CD4-positive, alpha-beta T cell treated with Interleukin-21 for 1 hour (primary cell): ENCODE results near the gene PDZK1.
A peak's percentile ranks its signal among the peaks of the same experiment; 100 is the strongest.
"Not testable (repeated sequence)": the region's sequence is repeated elsewhere in the genome, so short reads cannot be mapped to it uniquely, and the experiment has no call there.

ENCODE experiments used
- DNase-seq: peaks from one replicate; pipeline ENCODE4 v3.0.0-alpha.2; 2020

The PDZK1 gene

DNA sequence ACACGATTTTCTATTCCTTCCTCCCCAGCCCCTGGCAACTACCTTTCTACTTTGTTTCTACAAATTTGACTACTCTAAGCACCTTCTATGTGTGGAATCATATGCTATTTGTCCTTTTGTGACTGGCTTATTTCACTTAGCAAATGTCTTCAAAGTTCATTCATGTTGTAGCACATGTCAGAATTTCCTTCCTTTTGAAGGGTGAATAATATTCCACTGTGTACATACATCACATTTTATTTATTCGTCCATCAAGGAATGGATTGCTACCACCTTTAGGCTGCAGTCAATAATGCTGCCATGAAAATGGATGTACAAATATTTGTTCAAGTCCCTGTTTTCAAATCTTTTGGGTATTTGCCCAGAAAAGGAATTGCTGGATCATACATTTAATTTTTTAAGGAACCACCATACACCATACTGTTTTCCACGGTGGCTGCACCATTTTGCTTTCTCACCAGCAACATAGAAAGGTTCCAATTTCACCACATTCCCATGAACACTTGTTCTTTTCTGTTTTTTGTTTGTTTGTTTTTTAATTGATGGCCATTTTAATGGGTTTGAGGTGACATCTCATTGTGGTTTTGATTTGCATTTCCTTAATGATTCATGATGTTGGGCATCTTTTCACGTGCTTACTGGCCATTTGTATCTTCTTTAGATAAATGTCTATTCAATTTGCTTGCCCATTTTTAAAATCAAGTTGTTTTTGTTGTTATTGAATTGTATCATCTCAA lies 3.3 kb upstream of the PDZK1 start:
- DNase-seq: no peak

DNA sequence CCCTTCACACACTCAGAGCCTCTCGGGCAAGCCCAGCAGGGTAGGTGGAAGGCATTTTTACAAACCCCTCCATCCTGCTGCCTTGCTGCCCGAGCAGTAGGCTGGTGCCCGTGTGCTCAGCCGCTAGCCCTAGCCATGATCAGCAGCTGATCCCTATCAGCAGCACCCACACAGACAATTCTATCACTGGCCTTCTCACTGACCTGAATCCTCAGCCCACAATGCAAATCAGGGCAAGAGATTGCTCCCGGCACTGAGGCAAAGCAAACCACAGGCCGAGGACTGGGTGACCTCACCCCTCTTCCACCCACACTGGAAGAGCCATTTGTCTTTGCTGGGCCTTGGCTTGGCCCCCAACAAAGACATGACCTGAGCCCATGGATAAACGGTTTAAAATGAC lies 895 bp upstream of the PDZK1 start:
- DNase-seq: no peak

DNA sequence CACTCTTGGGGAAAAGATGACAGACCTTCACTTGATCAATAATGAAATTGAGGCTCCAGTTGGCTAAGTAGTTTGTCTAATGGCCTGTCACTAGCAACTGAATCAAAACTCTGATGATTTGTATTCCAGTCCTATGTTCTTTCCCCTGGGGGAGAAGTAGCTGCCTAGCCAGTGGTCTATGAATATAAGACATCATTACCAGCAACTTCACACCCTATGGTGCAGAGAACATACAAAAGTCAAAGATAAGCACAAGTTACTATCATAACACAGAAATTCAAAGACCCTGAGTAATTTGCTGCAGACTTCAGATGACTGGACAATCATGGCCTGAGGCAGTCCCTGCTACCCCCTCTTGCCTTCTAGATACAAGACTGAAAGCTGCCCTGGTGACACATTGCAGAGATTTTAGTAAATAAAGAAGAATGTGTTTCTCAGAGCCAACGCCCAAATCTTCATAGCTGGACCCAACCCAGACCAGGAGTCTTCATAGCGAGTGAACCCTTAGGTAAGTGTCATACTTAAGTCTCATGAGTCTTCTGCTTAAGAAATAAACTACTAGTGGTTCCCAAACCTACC lies 993 bp downstream of the PDZK1 start:
- no peak for DNase-seq

DNA sequence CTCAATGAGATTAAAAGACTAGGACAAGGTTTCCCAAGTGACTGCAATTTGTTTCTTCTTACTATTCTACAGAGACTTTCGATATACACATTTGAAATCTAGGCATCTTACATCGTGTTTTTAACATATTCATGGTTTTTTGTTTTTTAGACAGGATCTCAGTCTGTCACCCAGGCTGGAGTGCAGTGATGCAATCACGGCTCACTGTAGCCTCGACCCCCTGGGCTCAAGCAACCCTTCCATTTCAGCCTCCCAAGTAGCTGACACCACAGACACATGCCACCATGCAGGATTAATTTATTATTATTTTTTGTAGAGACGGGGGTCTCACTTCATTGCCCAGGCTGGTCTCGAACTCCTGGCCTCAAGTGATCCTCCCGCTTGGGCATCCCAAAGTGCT lies 1.5 kb downstream of the PDZK1 start:
- no peak for DNase-seq

DNA sequence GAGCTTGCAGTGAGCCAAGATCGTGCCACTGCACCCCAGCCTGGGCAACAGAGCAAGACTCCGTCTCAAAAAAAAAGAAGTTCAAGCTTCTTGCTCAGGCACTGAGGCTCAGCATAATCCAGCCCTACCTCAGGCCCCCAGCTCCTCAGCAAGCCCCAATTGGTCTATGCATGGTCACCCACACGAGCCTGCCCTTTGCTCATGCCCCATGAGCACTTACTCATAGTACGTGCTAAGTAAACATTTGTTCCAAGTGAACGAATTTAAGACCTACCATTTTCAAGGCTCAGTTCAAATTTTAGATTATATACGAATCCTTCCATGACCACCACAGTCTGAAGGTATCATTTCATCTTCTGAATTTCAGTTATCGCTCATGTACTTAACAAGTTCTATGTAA lies 4.3 kb downstream of the PDZK1 start:
- no peak for DNase-seq

DNA sequence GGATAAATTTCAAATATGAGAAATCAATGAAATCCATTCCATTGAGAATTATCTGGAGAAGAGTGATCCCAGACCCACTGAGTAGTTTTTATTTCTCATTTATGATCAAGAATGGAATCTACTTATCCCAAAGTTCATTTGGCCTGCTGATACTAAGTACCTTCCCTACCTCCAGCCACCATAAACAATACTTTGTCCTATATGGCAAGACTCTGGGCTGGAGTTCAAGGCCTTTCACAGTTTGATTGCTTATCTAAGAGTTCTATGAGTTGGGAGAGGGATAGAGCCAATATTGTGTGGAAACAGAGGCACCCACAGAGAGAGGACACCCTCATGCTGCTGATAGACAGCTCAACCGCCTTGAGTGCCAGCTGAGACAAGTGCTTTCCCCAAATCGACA lies 5.1 kb downstream of the PDZK1 start:
- DNase-seq: no peak

DNA sequence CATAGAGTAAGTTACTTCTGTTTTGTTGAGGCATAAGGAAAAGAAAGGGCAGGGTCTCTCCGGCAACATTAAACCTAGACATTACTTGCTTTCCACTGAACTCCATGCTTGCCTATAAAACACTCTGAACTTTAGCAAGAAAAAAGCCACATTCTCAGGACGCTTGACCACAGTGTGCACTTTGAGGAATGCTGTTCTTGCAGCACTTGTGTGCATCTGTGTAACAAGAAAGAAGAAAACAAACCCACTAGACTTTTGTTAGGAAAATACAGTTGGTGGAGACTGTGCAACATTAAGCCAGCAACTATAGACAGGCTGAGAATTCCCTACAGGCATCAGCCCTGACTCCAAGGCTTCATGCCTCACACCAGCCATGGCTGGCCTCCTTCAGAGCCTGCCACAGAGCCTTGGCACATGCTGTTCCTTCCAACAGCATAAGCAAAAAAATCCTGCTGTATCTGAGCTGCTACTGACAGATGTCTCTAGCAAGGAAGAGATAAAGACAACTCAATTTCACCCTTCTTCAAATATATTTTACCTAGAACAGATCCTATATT lies 5.8 kb downstream of the PDZK1 start:
- DNase-seq: no peak

DNA sequence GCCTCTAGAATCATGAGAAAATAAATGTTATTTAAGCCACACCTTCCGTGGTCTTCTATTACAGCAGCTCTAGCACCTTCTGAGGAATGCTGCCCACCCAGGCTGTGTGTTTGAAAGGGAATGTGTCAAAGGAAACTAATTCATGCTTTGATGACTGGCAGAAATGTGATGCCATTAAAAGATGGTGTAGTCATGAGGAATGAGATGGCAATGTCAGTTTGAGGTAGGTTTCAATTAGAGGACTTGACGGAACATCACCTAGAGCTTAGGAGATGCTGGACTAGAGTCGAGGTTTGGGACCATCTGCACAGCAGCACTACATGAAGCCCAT lies 10.6 kb downstream of the PDZK1 start:
- no peak for DNase-seq

DNA sequence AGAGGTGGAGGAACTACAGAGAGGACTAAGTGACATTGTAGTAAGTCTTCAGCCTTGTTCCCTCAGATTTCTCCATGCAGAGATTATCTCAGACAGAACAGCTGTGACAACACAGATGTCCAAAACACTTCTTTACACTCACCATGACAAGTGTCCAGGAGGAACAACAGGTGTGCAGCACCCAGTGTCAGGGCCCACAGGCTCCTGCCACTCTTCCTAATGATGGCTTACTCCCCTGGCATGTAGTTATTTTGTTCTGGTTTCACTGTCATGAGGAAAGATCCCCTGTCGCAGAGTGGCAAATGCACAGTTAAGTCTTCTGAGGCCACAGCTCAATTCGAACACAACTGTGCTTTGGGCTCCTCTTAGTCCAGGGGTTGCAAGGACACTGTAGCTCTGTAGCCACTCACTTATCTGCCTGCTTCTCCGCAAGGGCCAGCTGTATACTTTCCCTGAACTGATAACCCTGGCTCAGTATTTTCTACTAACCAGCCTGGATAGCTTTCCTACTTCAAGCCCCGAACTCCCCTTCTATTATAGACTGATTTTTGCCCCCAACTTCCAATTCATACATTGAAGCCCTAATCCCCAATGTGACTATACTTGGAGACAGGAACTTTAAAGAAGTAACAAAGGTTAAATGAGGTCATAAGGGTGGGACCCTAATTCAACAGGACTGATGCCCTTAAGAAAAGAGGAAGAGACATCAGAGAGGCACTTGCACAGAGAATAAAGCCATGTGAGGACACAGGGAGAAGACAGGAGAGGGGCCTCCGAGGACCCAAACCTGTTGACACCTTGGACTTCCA lies 11.1 kb downstream of the PDZK1 start:
- DNase-seq: no peak

DNA sequence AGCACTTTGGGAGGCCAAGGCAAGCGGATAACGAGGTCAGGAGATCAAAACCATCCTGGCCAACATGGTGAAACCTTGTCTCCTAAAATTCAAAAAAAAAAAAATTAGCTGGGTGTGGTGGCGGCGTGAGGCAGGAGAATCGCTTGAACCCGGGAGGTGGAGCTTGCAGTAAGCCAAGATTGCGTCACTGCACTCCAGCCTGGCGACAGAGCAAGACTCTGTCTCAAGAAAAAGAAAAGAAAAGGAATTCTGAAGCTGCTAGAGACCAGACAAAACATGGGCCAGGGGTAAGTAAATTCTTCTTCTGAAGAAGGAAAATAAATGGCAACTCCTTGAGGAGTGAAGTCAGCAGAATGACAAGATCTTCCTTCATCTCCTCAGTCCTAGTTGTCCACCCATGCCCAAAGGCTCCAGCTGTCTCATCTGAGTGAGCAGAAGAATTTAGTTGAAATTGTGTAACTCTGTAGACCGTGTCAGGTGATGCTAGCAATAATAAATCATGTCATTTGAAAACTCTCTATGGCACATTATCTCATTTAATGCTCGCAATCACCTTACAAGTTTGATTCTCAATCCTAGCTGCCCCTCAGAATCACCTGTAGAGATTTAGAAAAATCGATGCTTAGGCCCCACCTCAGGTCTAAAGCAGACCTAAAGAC lies 14.3 kb downstream of the PDZK1 start:
- DNase-seq: no peak

DNA sequence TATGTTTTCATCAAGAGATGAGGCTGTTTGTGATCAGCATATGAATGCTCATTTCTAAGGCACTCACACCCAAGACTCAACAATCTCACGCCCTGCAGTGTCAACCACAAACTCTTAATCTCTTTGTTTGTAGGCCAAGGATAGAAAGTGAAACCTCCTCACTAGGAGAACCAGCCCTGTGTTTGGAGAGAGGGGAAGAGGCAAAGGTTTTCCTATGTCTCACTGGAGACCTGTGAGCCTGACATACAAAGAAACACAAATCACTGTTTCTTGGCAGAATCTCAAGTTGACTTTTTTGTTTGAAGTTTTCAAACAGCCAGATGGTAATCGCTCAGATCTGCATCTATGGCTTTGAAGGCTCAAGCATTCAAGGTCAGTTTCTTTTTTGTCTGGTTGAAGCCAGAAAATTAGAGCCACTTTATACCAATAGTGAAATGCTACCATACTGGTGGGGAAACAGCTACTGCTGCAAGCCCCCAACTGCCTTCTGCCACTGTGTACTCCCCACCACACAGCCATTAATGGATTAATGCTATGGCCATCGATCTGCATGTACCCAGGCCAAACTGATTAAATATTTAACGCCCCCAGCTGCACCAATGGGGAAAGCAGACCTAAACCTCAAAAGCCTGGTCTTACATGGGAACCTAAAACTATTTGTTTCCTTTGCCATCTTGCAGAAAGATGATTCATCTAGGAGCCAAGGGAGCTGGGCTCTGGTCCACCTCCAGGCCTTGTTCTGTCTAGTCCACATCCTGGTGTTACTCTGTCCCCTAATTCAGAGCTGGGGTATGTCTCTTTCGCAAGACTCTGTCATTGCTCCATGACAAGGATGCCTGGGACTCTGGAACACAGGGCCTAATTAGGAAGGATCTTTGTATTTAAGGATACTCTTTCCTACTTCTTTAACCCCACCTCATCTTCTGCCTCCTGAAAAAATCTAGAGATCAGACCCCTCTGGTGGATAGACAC lies 16.3 kb downstream of the PDZK1 start:
- DNase-seq: peak; percentile 67

DNA sequence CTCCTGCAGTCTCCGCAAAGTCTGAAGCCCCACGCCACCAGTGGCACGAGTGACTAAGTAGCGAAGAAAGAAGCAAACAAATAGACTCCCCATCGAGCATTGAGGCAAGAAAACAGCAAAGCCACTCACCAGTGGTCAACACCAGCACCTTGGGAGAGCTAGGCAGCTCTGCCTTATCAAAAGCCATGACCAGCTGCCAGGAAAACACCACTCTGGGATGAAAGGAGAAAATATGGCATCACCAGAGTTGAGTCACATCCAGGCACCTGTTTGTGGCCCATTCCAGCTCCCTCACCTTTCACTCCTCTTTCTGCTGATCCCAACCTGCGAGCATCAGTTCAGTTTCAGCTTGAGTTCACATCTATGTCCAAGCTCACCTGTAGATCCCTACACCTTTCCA lies 17.2 kb downstream of the PDZK1 start:
- no peak for DNase-seq

DNA sequence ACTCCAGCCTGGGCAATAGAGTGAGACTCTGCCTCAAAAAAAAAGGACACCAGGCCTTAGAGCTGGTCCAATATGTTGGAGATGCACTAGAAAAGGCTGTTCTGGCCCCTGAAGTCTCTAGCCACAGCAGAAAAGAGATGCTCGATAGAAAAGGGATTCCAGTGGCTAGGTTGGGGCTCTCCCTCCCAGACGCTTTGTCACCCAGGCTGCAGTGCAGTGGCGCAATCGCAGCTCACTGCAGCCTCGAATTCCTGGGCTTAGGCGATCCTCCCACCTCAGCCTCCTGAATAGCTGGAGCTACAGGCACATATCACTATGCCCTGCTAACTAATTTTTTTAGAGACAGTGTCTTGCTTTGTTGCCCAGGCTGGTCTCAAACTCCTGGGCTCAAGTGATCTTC lies 18.2 kb downstream of the PDZK1 start:
- DNase-seq: no peak

DNA sequence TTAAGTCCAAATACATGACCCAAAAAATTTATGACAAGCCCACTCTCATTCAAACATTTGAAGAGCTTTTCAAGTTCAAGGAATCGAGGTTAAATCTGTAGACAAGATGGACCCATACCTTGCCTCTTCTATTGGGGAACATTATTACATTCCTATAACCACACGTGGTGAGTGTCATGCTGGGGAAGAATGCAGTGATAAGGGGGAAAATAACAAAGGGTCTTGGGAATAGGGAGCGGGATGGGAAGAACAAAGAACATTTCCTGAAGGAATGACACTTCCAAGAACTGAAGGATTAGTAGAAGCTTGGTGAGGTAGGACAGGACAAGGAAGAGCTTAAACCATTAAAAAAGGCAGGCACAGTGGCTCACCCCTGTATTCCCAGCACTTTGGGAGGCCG lies 18.8 kb downstream of the PDZK1 start:
- DNase-seq: no peak

DNA sequence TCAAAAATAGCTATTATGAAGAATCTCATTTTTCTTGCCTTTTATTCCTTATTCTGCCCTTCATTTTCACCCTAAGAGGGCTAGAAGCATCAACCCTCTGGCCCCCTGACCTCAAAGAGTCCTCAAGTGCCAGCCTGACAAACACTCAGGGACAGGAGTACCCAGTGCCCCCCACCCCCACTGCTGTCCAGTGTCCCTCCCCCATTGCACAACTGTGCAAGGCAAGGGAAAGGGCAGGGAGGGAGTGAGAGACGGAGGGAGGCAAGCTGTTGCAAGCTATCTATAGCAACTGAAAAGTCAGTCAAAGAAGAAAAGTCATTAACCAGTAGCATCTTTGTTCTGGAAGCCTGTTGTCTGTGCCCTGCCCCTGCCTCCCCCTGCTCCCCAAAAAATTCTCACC lies 21.1 kb downstream of the PDZK1 start:
- DNase-seq: not testable (repeated sequence)

DNA sequence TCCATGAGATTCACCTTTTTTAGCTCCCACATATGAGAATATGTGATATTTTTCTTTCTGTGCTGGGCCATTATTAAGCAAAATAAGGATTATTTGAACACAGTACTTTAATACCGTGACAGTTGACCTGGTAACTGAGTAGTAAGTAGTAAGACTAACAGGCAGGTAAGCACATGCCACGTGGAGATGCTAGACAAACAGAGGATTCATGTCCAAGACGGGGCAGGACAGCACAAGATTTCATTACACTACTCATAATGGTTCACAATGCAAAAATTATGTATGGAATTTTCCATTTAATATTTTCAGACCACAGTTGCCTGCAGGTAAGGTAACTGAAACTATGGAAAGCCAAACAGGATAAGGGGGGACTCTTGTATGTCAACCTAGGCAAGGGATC lies 22.3 kb downstream of the PDZK1 start:
- DNase-seq: not testable (repeated sequence)

DNA sequence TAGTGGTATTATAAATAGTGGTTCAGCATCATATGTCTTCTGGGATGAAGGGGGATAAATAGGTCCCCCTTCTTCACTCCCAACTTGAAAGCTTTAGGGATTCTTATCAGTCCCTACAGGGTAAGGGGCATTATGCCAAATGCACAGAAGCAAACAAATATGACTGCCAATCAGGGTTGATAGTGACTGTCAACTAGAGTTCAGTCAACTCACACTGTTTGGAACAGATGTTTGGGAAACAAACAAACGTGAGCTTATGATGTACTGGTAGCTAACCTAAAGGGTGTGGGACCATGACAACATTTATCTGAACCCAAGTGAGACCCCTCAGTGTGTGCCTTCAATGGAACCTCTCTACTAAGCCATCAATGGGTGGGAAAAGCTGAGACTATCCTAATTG lies 34.0 kb downstream of the PDZK1 start:
- DNase-seq: not testable (repeated sequence)

DNA sequence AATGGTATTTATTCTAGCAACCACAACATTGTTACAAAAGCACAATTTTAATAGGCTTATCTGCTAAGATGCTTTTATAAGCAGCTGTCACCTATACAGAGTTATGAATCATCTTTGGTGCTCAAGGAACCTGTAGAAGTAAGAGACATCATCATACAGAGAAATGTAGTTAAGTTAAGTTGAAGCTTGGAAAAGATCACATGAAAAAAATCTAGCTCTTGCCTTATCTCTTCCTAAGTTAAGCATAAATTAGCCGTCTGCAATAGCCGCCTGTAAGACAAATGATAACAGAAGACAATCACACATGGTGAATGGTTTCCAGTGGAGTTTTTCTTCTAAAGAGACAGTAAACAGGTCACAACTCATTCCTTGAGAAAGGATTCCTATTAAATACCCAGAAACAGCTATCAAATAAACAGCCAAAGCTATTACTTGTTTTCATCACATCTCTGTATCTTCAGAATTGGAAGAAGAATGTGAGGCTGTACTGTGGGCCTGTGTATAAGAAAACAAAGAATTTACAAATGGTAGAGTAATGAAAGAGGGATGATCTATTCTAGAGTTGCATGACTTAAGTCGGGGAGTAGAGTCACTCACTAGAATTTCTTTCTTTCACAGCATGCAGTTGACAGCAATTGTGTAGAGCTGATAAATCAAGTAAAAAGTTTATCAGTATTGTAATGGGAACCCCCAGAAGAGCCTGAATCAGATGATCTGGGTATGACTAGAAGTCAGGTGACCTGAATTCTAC lies 36.0 kb downstream of the PDZK1 start:
- not testable (repeated sequence) for DNase-seq

DNA sequence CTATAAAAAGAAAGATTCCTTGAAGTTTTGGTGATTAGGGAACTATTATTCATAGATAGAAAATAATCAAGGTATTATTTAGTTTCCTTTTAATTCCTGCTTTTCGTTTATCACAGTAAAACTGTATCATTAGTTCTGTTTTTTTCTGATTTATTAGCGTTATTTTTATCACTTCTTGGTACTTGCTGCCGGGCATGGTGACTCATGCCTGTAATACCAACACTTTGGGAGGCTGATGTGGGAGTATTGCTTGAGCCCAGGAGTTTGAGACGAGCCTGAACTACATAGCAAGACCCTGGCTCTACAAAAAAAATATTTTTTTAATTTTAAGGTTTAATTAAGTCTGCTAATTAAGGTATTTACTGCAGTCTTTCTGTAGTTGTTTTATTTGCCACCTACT lies 42.2 kb downstream of the PDZK1 start:
- DNase-seq: not testable (repeated sequence)

DNA sequence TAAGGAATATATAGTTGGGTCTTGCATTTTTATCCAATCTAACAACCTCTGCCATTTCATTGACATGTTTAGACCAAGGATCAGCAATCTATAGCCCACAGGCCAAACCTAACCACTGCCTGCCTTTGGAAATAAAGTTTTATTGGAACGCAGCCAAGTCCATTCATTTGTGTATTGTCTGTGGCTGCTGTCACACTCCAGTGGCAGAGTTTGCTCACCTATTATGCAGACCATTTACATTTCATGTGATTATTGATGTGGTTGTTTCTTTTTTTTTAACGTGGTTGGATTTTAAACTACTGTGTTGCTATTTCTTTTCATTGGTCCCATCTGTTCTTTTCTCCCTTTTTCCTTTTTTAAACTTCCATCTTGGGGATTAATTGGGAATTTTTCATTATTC lies 44.7 kb downstream of the PDZK1 start:
- not testable (repeated sequence) for DNase-seq

DNA sequence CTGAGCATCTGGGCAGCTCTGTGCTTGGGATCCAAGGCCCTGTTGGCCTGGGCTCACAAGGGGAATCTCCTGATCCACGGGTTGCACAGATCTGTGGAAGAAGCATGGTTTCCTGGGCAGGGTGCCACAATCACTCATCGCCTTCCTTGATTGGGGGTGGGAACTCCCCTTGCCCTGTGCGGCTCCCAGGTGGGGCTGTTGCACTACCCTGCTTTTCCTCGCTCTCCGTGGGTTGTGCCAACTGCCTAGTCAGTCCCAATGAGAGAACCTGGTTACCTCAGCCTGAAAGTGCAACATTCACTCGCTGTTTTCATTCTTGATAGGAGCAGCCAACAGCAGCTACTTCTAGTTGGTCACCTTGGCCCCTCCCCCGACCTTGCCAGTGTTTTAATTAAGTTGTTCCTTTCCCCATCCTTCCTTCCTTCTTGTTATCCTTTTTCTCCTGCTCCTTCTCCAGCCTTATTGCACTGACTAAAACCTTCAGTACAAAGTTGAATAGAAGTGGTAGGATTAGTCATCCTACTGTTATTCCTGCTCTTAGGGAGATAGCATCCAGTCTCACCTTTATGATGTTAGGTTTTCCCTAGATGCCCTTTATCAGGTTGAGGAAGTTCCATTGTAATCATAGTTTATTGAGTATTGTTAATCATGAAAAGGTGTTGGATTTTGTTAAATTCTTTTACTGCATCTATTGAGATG lies 50.8 kb downstream of the PDZK1 start:
- DNase-seq: not testable (repeated sequence)
